HEK293 (cell line): ENCODE results near the gene EHD2.
"Not testable (repeated sequence)": the region's sequence is repeated elsewhere in the genome, so short reads cannot be mapped to it uniquely, and the experiment has no call there.

ENCODE experiments used
- CTCF ChIP-seq: fragments of 450-650 bp; formaldehyde crosslinking; IDR thresholded peaks from 2 replicates; pipeline ENCODE4 v1.5.1; 2016; ENCODE audit warnings: missing biosample characterization, missing genetic modification characterization
- INSM2 ChIP-seq: fragments of 450-650 bp; formaldehyde crosslinking; IDR thresholded peaks from 2 replicates; pipeline ENCODE4 v1.5.1; 2016; ENCODE audit warnings: missing biosample characterization, missing genetic modification characterization
- PRDM1 ChIP-seq: fragments of 450-650 bp; formaldehyde crosslinking; IDR thresholded peaks from 2 replicates; pipeline ENCODE4; 2016; ENCODE audit warnings: missing biosample characterization, missing genetic modification characterization
- SCRT1 ChIP-seq: fragments of 450-650 bp; formaldehyde crosslinking; IDR thresholded peaks from 2 replicates; pipeline ENCODE4 v1.5.1; 2016; ENCODE audit warnings: missing biosample characterization, missing genetic modification characterization, borderline replicate concordance
- TCF7L2 ChIP-seq: IDR thresholded peaks from 2 replicates; pipeline ENCODE4 v1.6.1; 2011; ENCODE audit warnings: low read depth, mild to moderate bottlenecking, inconsistent platforms, low read length, moderate library complexity, borderline replicate concordance
- ZNF121 ChIP-seq: fragments of 450-650 bp; formaldehyde crosslinking; IDR thresholded peaks from 2 replicates; pipeline ENCODE4 v1.5.1; 2016; ENCODE audit warnings: missing biosample characterization, missing genetic modification characterization
- ZNF274 ChIP-seq, 2 experiments: fragments of 200-500 bp in 1 of 2; fragments of 450-650 bp in 1 of 2; sonication (Bioruptor generic) in 1 of 2; formaldehyde crosslinking in 1 of 2; IDR thresholded peaks; 2 replicates each; pipeline versions ENCODE4 v1.5.1 to v1.6.1; 2014 to 2016; ENCODE audit warnings: borderline replicate concordance in 1 of 2, inconsistent platforms in 1 of 2, low read length in 1 of 2, missing biosample characterization in 1 of 2, missing genetic modification characterization in 1 of 2
- ZNF280D ChIP-seq: fragments of 450-650 bp; formaldehyde crosslinking; IDR thresholded peaks from 2 replicates; pipeline ENCODE4 v1.5.1; 2016; ENCODE audit warnings: missing biosample characterization, missing genetic modification characterization
- ZSCAN18 ChIP-seq: fragments of 450-650 bp; formaldehyde crosslinking; IDR thresholded peaks from 2 replicates; pipeline ENCODE4 v1.5.1; 2016; ENCODE audit warnings: missing biosample characterization, missing genetic modification characterization

GRCh38 chr19:47718415-47719046, 5.3 kb downstream of the EHD2 start:
- not testable (repeated sequence) for TF ChIP-seq ZNF280D (tag by site-specific recombination); PRDM1 (tag by site-specific recombination); SCRT1; CTCF (tag by site-specific recombination); TCF7L2; INSM2 (tag by site-specific recombination); ZSCAN18 (tag by site-specific recombination); ZNF274 (IDR thresholded peaks at IDR 0.05; ENCODE audit: low read length); ZNF274 (tag by site-specific recombination; IDR thresholded peaks at IDR 0.05; ENCODE audit: borderline replicate concordance); ZNF121 (tag by site-specific recombination)
